Tibial nerve (tissue), 4 donors: ENCODE measurements around the gene UBASH3B. TPM values are rescaled to one million over a fixed set of nuclear protein-coding genes. Genes with fewer than 3 reads are reported as not detected.

Source experiments
- DNase-seq, 2 donors: peaks; one replicate each; pipeline ENCODE4 v3.0.0-alpha.2; 2019; ENCODE audit warnings: low spot score in 2 of 2
- H3K27ac ChIP-seq, 4 donors: fragments of 200-600 bp; sonication (generic) in 3 of 4; one replicate each; pipeline ENCODE4 v1.5.1; 2017 to 2019; ENCODE audit warnings: mild to moderate bottlenecking in 1 of 4
- H3K27me3 ChIP-seq, 2 donors: fragments of 200-600 bp; sonication (generic) in 1 of 2; one replicate each; pipeline versions ENCODE4 v1.5.1 to v1.6.0; 2017 to 2019
- H3K36me3 ChIP-seq, 3 donors: fragments of 200-600 bp; sonication (generic); one replicate each; pipeline ENCODE4 v1.5.1; 2018 to 2019
- H3K4me1 ChIP-seq, 4 donors: fragments of 200-600 bp; sonication (generic) in 3 of 4; one replicate each; pipeline ENCODE4 v1.5.1; 2017 to 2019
- H3K4me3 ChIP-seq, 4 donors: fragments of 200-600 bp; sonication (generic) in 3 of 4; one replicate each; pipeline ENCODE4 v1.5.1; 2017 to 2019; ENCODE audit warnings: mild to moderate bottlenecking in 1 of 4, moderate library complexity in 1 of 4
- H3K9me3 ChIP-seq, 4 donors: fragments of 200-600 bp; sonication (generic) in 3 of 4; one replicate each; pipeline ENCODE4 v1.5.1; 2017 to 2019
- EP300 ChIP-seq, 2 donors: sonication (generic); formaldehyde crosslinking; IDR thresholded peaks; one replicate each; pipeline ENCODE4 v1.6.1; 2017; ENCODE audit warnings: antibody characterized with exemption in 2 of 2, mild to moderate bottlenecking in 1 of 2
- POLR2A ChIP-seq, 2 donors: fragments of 450-650 bp; IDR thresholded peaks; one replicate each; pipeline ENCODE4 v1.6.1; 2017; ENCODE audit warnings: antibody characterized with exemption in 2 of 2, mild to moderate bottlenecking in 2 of 2, moderate library complexity in 2 of 2
- whole genome bisulfite sequencing, 2 donors: methylation state at CpG; one replicate each; pipeline ENCODE4 v1.1.5; 2018; 5-methylcytosine and 5-hydroxymethylcytosine counted together
- total RNA-seq, 4 donors: library from RNA; depleted of rRNA; stranded (reverse); fragments of >200 nt; gene quantifications; one replicate each; pipeline ENCODE4 v1.1.0, GENCODE V29; 2016
- TF ChIP-seq, protein P1 (sequence below), 5 experiments: fragments of 200-600 bp in 3 of 5; fragments of 450-650 bp in 2 of 5; sonication (generic) in 3 of 5; IDR thresholded peaks; one replicate each; pipeline ENCODE4 v1.5.1; 2016 to 2019; ENCODE audit warnings: antibody characterized with exemption in 5 of 5, mild to moderate bottlenecking in 3 of 5, moderate library complexity in 2 of 5

Gene UBASH3B
- total RNA-seq, 4 donors from 2014 or later = 0.66 to 5.1 (median 1.8) TPM

DNA sequence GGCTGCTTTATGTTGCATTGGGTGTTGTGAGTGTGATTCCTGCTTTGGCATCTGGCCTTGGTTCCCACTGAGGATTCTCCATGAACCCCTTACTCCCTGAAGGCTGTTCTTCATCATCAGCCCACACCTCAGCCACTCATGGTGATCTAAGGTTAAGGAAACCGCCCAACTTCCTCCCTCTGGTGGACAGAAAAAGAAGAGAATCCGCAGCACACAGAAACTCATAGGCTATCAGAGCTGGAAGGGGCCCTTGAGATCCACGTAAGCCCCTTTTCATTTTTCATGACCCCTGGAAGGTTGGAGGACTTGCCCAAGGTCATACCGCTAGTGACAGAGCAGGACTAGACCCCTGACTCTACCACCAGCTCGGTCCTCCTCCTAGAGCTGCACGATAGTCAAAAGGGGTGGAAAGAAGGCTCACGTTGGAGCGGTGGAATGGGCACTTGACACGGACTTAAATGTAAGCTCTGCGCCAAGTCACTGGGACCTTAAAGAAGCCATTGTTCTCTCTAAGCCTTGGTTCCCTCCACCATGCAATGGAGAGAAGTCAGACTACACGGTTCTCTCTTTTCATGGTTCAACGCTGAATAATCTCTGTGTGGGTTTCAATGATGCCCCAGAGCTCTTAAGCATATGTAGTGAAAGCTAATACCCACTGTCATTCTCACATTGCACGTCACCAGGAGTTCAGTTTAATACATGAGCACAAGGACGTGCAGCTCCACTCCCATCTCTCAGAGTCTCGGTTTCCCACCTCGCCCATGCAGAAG, 99.2 kb downstream of the UBASH3B start:
- no peak for TF ChIP-seq POLR2A (IDR thresholded peaks at IDR 0.05)
- TF ChIP-seq, protein P1, sequence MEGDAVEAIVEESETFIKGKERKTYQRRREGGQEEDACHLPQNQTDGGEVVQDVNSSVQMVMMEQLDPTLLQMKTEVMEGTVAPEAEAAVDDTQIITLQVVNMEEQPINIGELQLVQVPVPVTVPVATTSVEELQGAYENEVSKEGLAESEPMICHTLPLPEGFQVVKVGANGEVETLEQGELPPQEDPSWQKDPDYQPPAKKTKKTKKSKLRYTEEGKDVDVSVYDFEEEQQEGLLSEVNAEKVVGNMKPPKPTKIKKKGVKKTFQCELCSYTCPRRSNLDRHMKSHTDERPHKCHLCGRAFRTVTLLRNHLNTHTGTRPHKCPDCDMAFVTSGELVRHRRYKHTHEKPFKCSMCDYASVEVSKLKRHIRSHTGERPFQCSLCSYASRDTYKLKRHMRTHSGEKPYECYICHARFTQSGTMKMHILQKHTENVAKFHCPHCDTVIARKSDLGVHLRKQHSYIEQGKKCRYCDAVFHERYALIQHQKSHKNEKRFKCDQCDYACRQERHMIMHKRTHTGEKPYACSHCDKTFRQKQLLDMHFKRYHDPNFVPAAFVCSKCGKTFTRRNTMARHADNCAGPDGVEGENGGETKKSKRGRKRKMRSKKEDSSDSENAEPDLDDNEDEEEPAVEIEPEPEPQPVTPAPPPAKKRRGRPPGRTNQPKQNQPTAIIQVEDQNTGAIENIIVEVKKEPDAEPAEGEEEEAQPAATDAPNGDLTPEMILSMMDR (IDR thresholded peaks at IDR 0.05) = peak in 3 of 5 experiments; percentile 10 to 34 (median 32)
- no peak overlapping the region for H3K4me3 ChIP-seq
- H3K9me3 ChIP-seq = no peaks in the 10 kb centered on the region
- no peak overlapping the region for H3K27ac ChIP-seq
- no peaks in the 10 kb centered on the region for H3K36me3 ChIP-seq
- DNase-seq = no peak
- no peaks in the 10 kb centered on the region for H3K4me1 ChIP-seq
- 80 to 88% methylated on average over 15 to 16 of the region's 16 CpGs for WGBS, 2 donors
- no peaks in the 10 kb centered on the region for H3K27me3 ChIP-seq

- Histone ChIP-seq H3K4me1 (no peaks in the 10 kb centered on the region), H3K36me3 (no peaks in the 10 kb centered on the region), H3K4me3 (no peak overlapping the region), H3K27me3 (no peaks in the 10 kb centered on the region), H3K27ac (no peak overlapping the region), H3K9me3 (no peaks in the 10 kb centered on the region)
- 86 to 88% methylated on average over 9 of the region's 9 CpGs for WGBS, 2 donors
- TF ChIP-seq, protein P1 (IDR thresholded peaks at IDR 0.05) = no peak
- TF ChIP-seq POLR2A (IDR thresholded peaks at IDR 0.05) = no peak
- no peak for TF ChIP-seq EP300 (IDR thresholded peaks at IDR 0.05)
- DNase-seq = no peak
Measured at GRCh38 chr11:122755409-122755808, 99.9 kb downstream of the UBASH3B start.

- Histone ChIP-seq H3K4me3 (no peak overlapping the region), H3K36me3 (no peaks in the 10 kb centered on the region), H3K27ac (no peak overlapping the region), H3K4me1 (no peaks in the 10 kb centered on the region), H3K9me3 (no peaks in the 10 kb centered on the region), H3K27me3 (no peaks in the 10 kb centered on the region)
- no peak for DNase-seq
- TF ChIP-seq, protein P1 (IDR thresholded peaks at IDR 0.05) = no peak
- TF ChIP-seq POLR2A (IDR thresholded peaks at IDR 0.05) = no peak
- TF ChIP-seq EP300 (IDR thresholded peaks at IDR 0.05) = no peak
- 85% methylated on average over 5 of the region's 5 CpGs for WGBS, 2 donors
Measured at GRCh38 chr11:122755941-122756340, 100.4 kb downstream of the UBASH3B start.

- no peaks in the 10 kb centered on the region for H3K9me3 ChIP-seq
- peak in 1 of 2 donors; percentile 18 for DNase-seq
Measured at GRCh38 chr11:122756417-122756816, 100.9 kb downstream of the UBASH3B start.

GRCh38 chr11:122757201-122757600, 101.7 kb downstream of the UBASH3B start:
- Histone ChIP-seq H3K36me3 (no peaks in the 10 kb centered on the region), H3K9me3 (no peaks in the 10 kb centered on the region), H3K27me3 (no peaks in the 10 kb centered on the region), H3K4me3 (no peak overlapping the region), H3K27ac (no peak overlapping the region), H3K4me1 (no peaks in the 10 kb centered on the region)
- DNase-seq = no peak
- TF ChIP-seq EP300 (IDR thresholded peaks at IDR 0.05) = no peak
- no peak for TF ChIP-seq POLR2A (IDR thresholded peaks at IDR 0.05)
- TF ChIP-seq, protein P1 (IDR thresholded peaks at IDR 0.05) = no peak
- 83 to 91% methylated on average over 3 of the region's 3 CpGs for WGBS, 2 donors

More at GRCh38 chr11:122756417-122756816, 100.9 kb downstream of the UBASH3B start:
- H3K4me1 ChIP-seq = no peaks in the 10 kb centered on the region
- no peaks in the 10 kb centered on the region for H3K27me3 ChIP-seq
- H3K4me3 ChIP-seq = no peak overlapping the region
- H3K27ac ChIP-seq = no peak overlapping the region
- TF ChIP-seq POLR2A (IDR thresholded peaks at IDR 0.05) = no peak
- TF ChIP-seq EP300 (IDR thresholded peaks at IDR 0.05) = no peak
- TF ChIP-seq, protein P1 (IDR thresholded peaks at IDR 0.05) = peak in 3 of 5 experiments; percentile 7 to 28 (median 17)
- H3K36me3 ChIP-seq = no peaks in the 10 kb centered on the region
